A673 (cell line): ENCODE data around the gene HOXA4.

Experiments
- EZH2 ChIP-seq: fragments of 200-600 bp; sonication (generic); IDR thresholded peaks from 2 replicates; pipeline ENCODE4 v1.6.1; 2017; ENCODE audit warnings: borderline replicate concordance, low read depth, mild to moderate bottlenecking, mixed read lengths, antibody characterized with exemption, low read length; ENCODE audit not compliant: poor library complexity, severe bottlenecking
- TF ChIP-seq, protein P1 (sequence below): fragments of 300-800, 200-600 bp; sonication (generic); conservative IDR thresholded peaks from 2 replicates; pipeline ENCODE4 v1.5.1; 2017; ENCODE audit warnings: low read depth, mild to moderate bottlenecking, antibody characterized with exemption, low read length, moderate library complexity, mixed read lengths

DNA sequence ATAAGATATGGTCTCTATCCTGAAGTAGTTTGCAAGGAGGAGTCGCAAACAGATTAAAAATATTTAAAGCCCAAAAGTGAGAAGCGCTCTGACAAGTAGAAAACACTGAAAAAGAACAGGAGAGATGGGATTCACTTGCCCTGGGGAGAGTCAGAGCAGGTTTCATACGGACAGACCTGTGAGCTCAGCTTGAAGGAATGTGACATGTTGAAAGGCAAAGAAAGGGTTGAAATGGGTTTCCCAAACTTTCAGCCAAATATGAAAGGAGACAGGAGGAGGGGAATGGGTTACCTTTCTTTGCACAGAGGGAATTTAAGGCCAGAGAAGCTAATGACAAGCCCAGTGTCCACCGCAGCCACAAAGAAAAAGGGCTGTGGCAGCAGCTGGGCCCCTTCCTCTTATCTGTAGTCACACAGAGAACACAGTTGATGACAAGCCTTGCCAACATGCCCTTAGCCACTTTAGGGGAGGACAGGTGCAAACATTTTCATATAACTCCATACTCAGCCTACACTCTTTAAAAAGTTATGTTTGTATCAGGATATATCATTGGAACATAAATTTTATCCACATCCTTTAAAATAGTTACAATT, 49.6 kb downstream of the HOXA4 start:
- no peak for TF ChIP-seq EZH2
- TF ChIP-seq, protein P1, sequence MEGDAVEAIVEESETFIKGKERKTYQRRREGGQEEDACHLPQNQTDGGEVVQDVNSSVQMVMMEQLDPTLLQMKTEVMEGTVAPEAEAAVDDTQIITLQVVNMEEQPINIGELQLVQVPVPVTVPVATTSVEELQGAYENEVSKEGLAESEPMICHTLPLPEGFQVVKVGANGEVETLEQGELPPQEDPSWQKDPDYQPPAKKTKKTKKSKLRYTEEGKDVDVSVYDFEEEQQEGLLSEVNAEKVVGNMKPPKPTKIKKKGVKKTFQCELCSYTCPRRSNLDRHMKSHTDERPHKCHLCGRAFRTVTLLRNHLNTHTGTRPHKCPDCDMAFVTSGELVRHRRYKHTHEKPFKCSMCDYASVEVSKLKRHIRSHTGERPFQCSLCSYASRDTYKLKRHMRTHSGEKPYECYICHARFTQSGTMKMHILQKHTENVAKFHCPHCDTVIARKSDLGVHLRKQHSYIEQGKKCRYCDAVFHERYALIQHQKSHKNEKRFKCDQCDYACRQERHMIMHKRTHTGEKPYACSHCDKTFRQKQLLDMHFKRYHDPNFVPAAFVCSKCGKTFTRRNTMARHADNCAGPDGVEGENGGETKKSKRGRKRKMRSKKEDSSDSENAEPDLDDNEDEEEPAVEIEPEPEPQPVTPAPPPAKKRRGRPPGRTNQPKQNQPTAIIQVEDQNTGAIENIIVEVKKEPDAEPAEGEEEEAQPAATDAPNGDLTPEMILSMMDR = no peak
